SH-SY5Y (cell line): ENCODE measurements around the gene GPATCH8.

Experiments
- GATA2 ChIP-seq: IDR thresholded peaks from 2 replicates; pipeline ENCODE4 v1.6.1; 2011; ENCODE audit warnings: mild to moderate bottlenecking, low read depth, low read length
- GATA3 ChIP-seq: IDR thresholded peaks from 2 replicates; pipeline ENCODE4 v1.6.1; 2011; ENCODE audit warnings: low read depth, mild to moderate bottlenecking, low read length, moderate library complexity

DNA sequence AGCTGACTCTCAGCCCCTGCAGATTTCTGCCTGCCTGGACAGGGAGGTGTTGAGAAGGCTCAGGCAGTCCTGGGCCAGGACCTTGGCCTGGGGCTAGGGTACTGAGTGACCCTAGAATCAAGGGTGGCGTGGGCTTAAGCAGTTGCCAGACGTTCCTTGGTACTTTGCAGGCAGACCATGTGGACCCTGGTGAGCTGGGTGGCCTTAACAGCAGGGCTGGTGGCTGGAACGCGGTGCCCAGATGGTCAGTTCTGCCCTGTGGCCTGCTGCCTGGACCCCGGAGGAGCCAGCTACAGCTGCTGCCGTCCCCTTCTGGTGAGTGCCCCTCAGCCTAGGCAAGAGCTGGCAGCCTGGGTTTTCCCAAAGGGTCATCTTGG is 154.2 kb downstream of the GPATCH8 start:
- no peak for TF ChIP-seq GATA2
- no peak for TF ChIP-seq GATA3
